Measurements from ENCODE around the gene TMCC3.

Gene TMCC3

DNA sequence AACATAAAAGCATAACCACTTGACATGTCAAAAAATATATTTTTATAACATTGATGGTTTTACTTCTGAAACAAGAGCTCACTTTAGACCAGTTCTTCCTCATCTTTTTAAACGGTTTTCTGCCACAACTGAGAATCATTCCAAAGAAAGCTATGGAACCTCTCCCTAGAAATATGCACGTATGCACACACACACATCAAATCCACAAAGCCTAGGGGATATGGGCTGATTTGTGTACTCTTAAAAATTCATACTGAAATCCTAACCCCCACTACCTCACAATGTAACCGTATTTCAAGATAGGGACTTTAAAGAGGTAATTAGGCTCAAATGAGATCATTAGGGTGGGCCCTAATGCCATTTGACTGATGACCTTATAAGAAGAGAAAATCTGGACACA lies 19.3 kb downstream of the TMCC3 start:
- Histone ChIP-seq H3K4me1 (no peaks in the 10 kb centered on the region), H3K4me3 (no peak overlapping the region), H3K27ac (no peak overlapping the region), H3K36me3 (no peaks in the 10 kb centered on the region), H3K27me3 (no peaks in the 10 kb centered on the region), H3K9me3 (no peaks in the 10 kb centered on the region)
- intact Hi-C loops (cut with DNase I; ENCODE audit: low total_unique reads), result no loop called here
- no peak for DNase-seq
- TF ChIP-seq, protein P1, sequence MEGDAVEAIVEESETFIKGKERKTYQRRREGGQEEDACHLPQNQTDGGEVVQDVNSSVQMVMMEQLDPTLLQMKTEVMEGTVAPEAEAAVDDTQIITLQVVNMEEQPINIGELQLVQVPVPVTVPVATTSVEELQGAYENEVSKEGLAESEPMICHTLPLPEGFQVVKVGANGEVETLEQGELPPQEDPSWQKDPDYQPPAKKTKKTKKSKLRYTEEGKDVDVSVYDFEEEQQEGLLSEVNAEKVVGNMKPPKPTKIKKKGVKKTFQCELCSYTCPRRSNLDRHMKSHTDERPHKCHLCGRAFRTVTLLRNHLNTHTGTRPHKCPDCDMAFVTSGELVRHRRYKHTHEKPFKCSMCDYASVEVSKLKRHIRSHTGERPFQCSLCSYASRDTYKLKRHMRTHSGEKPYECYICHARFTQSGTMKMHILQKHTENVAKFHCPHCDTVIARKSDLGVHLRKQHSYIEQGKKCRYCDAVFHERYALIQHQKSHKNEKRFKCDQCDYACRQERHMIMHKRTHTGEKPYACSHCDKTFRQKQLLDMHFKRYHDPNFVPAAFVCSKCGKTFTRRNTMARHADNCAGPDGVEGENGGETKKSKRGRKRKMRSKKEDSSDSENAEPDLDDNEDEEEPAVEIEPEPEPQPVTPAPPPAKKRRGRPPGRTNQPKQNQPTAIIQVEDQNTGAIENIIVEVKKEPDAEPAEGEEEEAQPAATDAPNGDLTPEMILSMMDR (IDR thresholded peaks at IDR 0.05), result no peak

DNA sequence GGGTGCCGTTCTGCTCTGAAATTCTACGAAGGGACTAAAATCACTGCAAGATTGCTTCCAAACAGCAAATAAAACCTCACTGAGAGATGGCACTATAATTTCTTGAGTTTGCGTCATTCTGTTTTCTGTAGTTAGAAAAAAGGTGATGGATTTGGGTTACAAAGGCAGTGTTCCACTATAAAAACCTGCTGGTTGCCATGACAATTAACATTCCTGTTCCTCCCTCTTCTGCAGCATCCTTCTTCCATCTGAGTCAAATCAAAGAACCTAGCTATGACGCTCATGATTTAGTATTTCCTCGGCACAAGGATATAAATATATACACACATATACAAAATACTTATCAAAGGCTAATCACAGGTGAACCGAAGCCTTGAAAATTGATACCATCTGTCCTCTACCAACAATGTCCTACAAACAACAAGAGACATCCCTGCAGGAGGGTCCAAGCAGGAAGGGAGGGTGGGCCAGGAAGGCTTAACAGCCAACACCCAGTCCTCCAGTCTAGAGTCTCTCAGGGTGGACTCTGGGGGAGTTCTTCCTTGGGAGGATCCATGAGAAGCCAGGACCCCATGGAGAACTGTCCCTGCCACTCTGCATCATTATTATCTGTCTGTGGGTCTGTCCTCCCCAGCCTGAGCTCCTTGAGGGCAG lies 21.4 kb downstream of the TMCC3 start:
- Histone ChIP-seq H3K4me3 (no peak overlapping the region), H3K27me3 (no peaks in the 10 kb centered on the region), H3K4me1 (no peaks in the 10 kb centered on the region), H3K36me3 (no peaks in the 10 kb centered on the region), H3K9me3 (no peaks in the 10 kb centered on the region), H3K27ac (no peak overlapping the region)
- intact Hi-C loops (cut with DNase I; ENCODE audit: low total_unique reads), result no loop called here
- TF ChIP-seq, protein P1 (IDR thresholded peaks at IDR 0.05), result no peak
- DNase-seq, result no peak

DNA sequence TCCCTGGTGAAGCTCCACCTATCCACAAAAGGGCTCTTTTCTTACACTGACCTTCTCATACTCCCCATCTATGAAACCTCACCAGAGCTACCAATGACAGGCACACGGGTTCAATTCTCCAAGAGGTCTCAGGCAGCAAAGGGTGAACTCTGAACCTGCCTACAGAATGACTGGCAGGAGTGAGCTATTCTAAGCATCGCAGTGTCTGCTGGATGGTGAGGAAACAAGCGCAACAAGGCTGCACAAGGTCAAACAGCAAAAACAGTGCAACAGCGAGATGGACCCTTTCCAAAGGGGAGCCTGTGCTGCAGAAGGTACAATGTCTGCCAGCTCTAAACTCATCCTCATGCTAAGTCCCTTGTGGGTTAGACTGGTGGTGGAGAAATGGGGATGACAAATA lies 22.0 kb downstream of the TMCC3 start:
- Histone ChIP-seq H3K4me1 (no peaks in the 10 kb centered on the region), H3K9me3 (no peaks in the 10 kb centered on the region), H3K27me3 (no peaks in the 10 kb centered on the region), H3K27ac (no peak overlapping the region), H3K4me3 (no peak overlapping the region), H3K36me3 (no peaks in the 10 kb centered on the region)
- intact Hi-C loops (cut with DNase I; ENCODE audit: low total_unique reads), result no loop called here
- DNase-seq, result no peak
- TF ChIP-seq, protein P1 (IDR thresholded peaks at IDR 0.05), result no peak

DNA sequence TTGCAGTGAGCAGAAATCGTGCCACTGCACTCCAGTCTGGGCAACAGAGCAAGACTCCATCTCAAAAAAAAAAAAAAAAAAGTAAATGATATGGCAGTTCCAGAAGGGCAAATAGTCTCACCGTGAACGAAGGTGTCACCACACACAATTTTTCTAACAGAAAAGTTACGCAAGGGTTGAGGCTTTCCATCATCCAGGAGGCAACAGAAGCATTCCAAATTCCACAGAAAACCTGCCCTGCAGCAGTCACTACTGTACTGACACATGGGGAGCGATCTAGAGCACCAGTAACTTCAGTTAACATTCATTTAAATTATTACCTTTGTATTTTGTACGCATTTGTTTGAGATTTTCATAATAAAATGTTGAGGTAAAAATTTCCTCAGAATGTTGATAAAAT lies 24.8 kb downstream of the TMCC3 start:
- Histone ChIP-seq H3K4me3 (no peak overlapping the region), H3K36me3 (no peaks in the 10 kb centered on the region), H3K27me3 (no peaks in the 10 kb centered on the region), H3K9me3 (no peaks in the 10 kb centered on the region), H3K27ac (no peak overlapping the region), H3K4me1 (peaks cover 0 to 16% (median 3%) of the 10 kb centered on the region in 4 donors)
- intact Hi-C loops (cut with DNase I; ENCODE audit: low total_unique reads), result no loop called here
- no peak for DNase-seq
- TF ChIP-seq, protein P1 (IDR thresholded peaks at IDR 0.05), result no peak

DNA sequence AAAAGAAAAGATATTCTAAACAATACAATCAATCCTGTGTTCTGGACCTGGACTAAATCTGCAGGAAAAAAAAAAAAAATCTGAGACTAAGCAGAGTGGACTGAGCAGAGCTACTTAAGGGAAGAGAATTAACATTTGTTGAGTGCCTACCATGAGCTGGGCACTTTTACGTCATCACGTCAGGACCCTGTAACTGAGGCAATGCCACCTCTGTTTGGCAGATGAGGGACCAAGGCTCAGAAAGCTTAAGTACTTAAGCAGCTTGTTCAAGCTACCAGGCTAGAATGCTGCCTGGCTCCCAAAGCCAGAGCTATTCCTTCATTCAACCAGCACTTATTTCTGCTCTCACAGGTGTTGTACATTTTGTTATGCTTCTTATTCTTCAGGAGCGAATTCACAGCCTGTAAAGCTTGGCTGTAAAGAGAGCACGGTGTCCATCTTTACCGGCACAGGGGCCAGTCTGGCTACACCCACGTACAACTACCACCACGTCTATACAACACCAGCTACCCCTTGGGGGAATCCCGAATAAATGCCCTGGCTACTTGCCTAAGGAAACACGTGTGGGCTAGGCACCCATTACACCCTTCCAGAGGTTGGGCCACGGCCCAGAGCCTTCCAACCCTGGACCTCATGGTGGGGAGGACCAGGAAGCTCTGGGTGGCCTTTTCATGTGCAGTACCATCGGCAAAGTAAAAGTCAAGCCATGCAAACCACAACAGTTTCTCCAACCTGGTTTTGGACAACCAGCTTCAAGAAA lies 27.0 kb downstream of the TMCC3 start:
- Histone ChIP-seq H3K4me3 (no peak overlapping the region), H3K4me1 (peaks cover 0 to 16% (median 3%) of the 10 kb centered on the region in 4 donors), H3K36me3 (no peaks in the 10 kb centered on the region), H3K27me3 (no peaks in the 10 kb centered on the region), H3K27ac (no peak overlapping the region), H3K9me3 (no peaks in the 10 kb centered on the region)
- intact Hi-C loops (cut with DNase I; ENCODE audit: low total_unique reads), result no loop called here
- TF ChIP-seq, protein P1 (IDR thresholded peaks at IDR 0.05), result no peak
- no peak for DNase-seq

Data from tibial artery (tissue), 4 donors.